H1 (cell line): ENCODE data around the gene SIK2. TPM values are rescaled to one million over a fixed set of nuclear protein-coding genes. Genes with fewer than 3 reads are reported as not detected.

Source experiments
- CTCF ChIA-PET: fragments of 300-600 bp; sonication (Branson Sonifier 250); formaldehyde crosslinking; loops from one replicate; lab custom pipeline; 2021; ENCODE audit not compliant: partially characterized antibody; lab: Charles Lee
- POLR2A ChIA-PET: fragments of 300-600 bp; sonication (Branson Sonifier 250); formaldehyde crosslinking; loops from one replicate; lab custom pipeline; 2021; ENCODE audit warnings: inconsistent platforms; ENCODE audit not compliant: partially characterized antibody; lab: Charles Lee
- DNase-seq, 2 experiments: peaks; one replicate each; pipeline versions ENCODE4 v3.0.0 to v3.0.0-alpha.2; 2010 to 2022; ENCODE audit warnings: low spot score in 2 of 2, low read depth in 1 of 2, mixed read lengths in 1 of 2
- FAIRE-seq: peaks from 2 replicates; lab custom pipeline; 2011; peaks lifted over from hg19 to GRCh38; lab: Jason Lieb, UNC
- H2AFZ ChIP-seq: 2 replicates; pipeline ENCODE4 v1.8.1; 2012; ENCODE audit warnings: low read length, inconsistent platforms
- H2AK5ac ChIP-seq: 2 replicates; pipeline ENCODE4 v1.6.1; 2013; ENCODE audit warnings: low read depth, low read length
- H2BK120ac ChIP-seq: replicated peaks from 2 replicates; pipeline ENCODE3; 2013; ENCODE audit warnings: low read depth, low read length, inconsistent platforms
- H2BK12ac ChIP-seq: 2 replicates; pipeline ENCODE4 v1.6.1; 2013; ENCODE audit warnings: low read depth, low read length
- H2BK15ac ChIP-seq: 2 replicates; pipeline ENCODE4 v1.6.1; 2013; ENCODE audit warnings: low read length
- H2BK20ac ChIP-seq: 2 replicates; pipeline ENCODE4 v1.6.1; 2013; ENCODE audit warnings: low read length
- H2BK5ac ChIP-seq: 2 replicates; pipeline ENCODE4 v1.6.1; 2013; ENCODE audit warnings: low read depth, low read length
- H3K14ac ChIP-seq: 2 replicates; pipeline ENCODE4 v1.6.1; 2013; ENCODE audit warnings: inconsistent platforms; ENCODE audit not compliant: insufficient read length
- H3K18ac ChIP-seq: 2 replicates; pipeline ENCODE4 v1.6.1; 2013; ENCODE audit warnings: low read length; ENCODE audit errors: extremely low read depth
- H3K23ac ChIP-seq: 2 replicates; pipeline ENCODE4 v1.6.1; 2013; ENCODE audit warnings: inconsistent platforms; ENCODE audit not compliant: insufficient read length
- H3K23me2 ChIP-seq: 2 replicates; pipeline ENCODE4 v1.6.1; 2013; ENCODE audit warnings: low read depth, low read length
- H3K27ac ChIP-seq: 2 replicates; pipeline ENCODE4 v1.6.1; 2011; ENCODE audit warnings: low read depth, low read length, inconsistent platforms
- H3K27me3 ChIP-seq, 4 experiments: replicated peaks in 1 of 4; 1 replicate in 1 of 4; 2 replicates in 3 of 4; pipeline versions ENCODE4 v1.6.1 to v1.8.1; 2011 to 2013; ENCODE audit warnings: low read length in 3 of 4, mild to moderate bottlenecking in 3 of 4, inconsistent platforms in 2 of 4, mixed read lengths in 2 of 4, moderate library complexity in 1 of 4; ENCODE audit not compliant: control insufficient read depth in 3 of 4, insufficient read depth in 3 of 4; ENCODE audit errors: extremely low read depth in 1 of 4
- H3K36me3 ChIP-seq, 4 experiments: 2 replicates each; pipeline versions ENCODE4 v1.6.1 to v1.8.1; 2011 to 2013; ENCODE audit warnings: mild to moderate bottlenecking in 4 of 4, low read length in 3 of 4, moderate library complexity in 2 of 4, control low read depth in 1 of 4, inconsistent platforms in 1 of 4; ENCODE audit not compliant: insufficient read depth in 4 of 4, control insufficient read depth in 2 of 4
- H3K4ac ChIP-seq: replicated peaks from 2 replicates; pipeline ENCODE3; 2013; ENCODE audit warnings: low read length, low read depth, mixed read lengths, inconsistent platforms; ENCODE audit not compliant: insufficient read length
- H3K4me1 ChIP-seq, 4 experiments: replicated peaks in 1 of 4; 1 replicate in 1 of 4; 2 replicates in 3 of 4; pipeline versions ENCODE4 v1.6.1 to v1.8.1; 2011 to 2013; ENCODE audit warnings: low read length in 3 of 4, inconsistent platforms in 2 of 4, mixed read lengths in 1 of 4; ENCODE audit not compliant: insufficient read depth in 4 of 4, control insufficient read depth in 3 of 4
- H3K4me2 ChIP-seq, 2 experiments: 2 replicates each; pipeline versions ENCODE4 v1.6.1 to v1.8.1; 2011 to 2013; ENCODE audit warnings: low read depth in 2 of 2, low read length in 2 of 2, control low read depth in 1 of 2, inconsistent platforms in 1 of 2, mild to moderate bottlenecking in 1 of 2; ENCODE audit not compliant: insufficient read depth in 1 of 2
- H3K4me3 ChIP-seq, 4 experiments: fragments of 200-600, 300-600 bp in 1 of 4; sonication (generic), shearing (Covaris generic), sonication (Bioruptor Twin) in 1 of 4; 2 replicates each; pipeline versions ENCODE4 v1.5.1 to v1.8.1; 2011 to 2016; ENCODE audit warnings: low read length in 4 of 4, low read depth in 3 of 4, control low read depth in 2 of 4, inconsistent platforms in 2 of 4, mild to moderate bottlenecking in 2 of 4, mixed read lengths in 1 of 4, moderate library complexity in 1 of 4; ENCODE audit not compliant: insufficient read depth in 2 of 4; ENCODE audit errors: extremely low read depth in 1 of 4
- H3K56ac ChIP-seq: replicated peaks from 2 replicates; pipeline ENCODE3; 2013; ENCODE audit warnings: low read depth, mild to moderate bottlenecking, mixed read lengths, low read length, inconsistent platforms; ENCODE audit not compliant: insufficient read length
- H3K79me1 ChIP-seq: 2 replicates; pipeline ENCODE4 v1.6.1; 2013; ENCODE audit warnings: low read depth, low read length, control low read depth
- H3K79me2 ChIP-seq, 2 experiments: 2 replicates each; pipeline versions ENCODE4 v1.6.1 to v1.8.1; 2012 to 2013; ENCODE audit warnings: low read length in 2 of 2, mild to moderate bottlenecking in 2 of 2, inconsistent platforms in 1 of 2; ENCODE audit not compliant: insufficient read depth in 2 of 2, control insufficient read depth in 1 of 2
- H3K9ac ChIP-seq, 4 experiments: replicated peaks in 1 of 4; 1 replicate in 1 of 4; 2 replicates in 3 of 4; pipeline versions ENCODE4 v1.6.1 to v1.8.1; 2011 to 2013; ENCODE audit warnings: low read depth in 3 of 4, low read length in 3 of 4, control low read depth in 2 of 4, mild to moderate bottlenecking in 2 of 4, moderate library complexity in 2 of 4, inconsistent platforms in 1 of 4; ENCODE audit errors: extremely low read depth in 1 of 4
- H3K9me3 ChIP-seq, 2 experiments: 2 replicates each; pipeline versions ENCODE4 v1.6.1 to v1.8.1; 2012 to 2013; ENCODE audit warnings: mild to moderate bottlenecking in 2 of 2, moderate library complexity in 2 of 2, control low read depth in 1 of 2, inconsistent platforms in 1 of 2, low read depth in 1 of 2, low read length in 1 of 2, mixed read lengths in 1 of 2; ENCODE audit not compliant: insufficient read depth in 2 of 2
- H4K20me1 ChIP-seq, 2 experiments: replicated peaks in 1 of 2; 2 replicates each; pipeline versions ENCODE3 to v1.8.1; 2011 to 2013; ENCODE audit warnings: inconsistent platforms in 2 of 2, low read length in 2 of 2, mild to moderate bottlenecking in 1 of 2; ENCODE audit not compliant: insufficient read depth in 2 of 2, control insufficient read depth in 1 of 2
- H4K5ac ChIP-seq: 2 replicates; pipeline ENCODE4 v1.6.1; 2013; ENCODE audit warnings: low read length, low read depth, mixed read lengths, inconsistent platforms; ENCODE audit not compliant: insufficient read length
- H4K8ac ChIP-seq: 2 replicates; pipeline ENCODE4 v1.8.0; 2013; ENCODE audit warnings: mild to moderate bottlenecking, moderate library complexity, low read length, inconsistent platforms; ENCODE audit not compliant: insufficient read depth; ENCODE audit errors: extremely low read depth
- H4K91ac ChIP-seq: replicated peaks from 2 replicates; pipeline ENCODE3; 2013; ENCODE audit warnings: low read length, mixed read lengths, inconsistent platforms; ENCODE audit not compliant: insufficient read length
- CBX5 ChIP-seq: fragments of 300-800, 300-1000 bp; sonication (generic); IDR thresholded peaks from 2 replicates; pipeline ENCODE4 v1.7.1; 2016; ENCODE audit warnings: antibody characterized with exemption, low read length, low read depth
- FOSL1 ChIP-seq: IDR thresholded peaks from 2 replicates; pipeline ENCODE4 v1.6.1; 2011; ENCODE audit warnings: mild to moderate bottlenecking, low read depth, low read length, moderate library complexity; ENCODE audit not compliant: insufficient read depth
- HDAC2 ChIP-seq, 2 experiments: fragments of 300-600 bp in 1 of 2; sonication (generic) in 1 of 2; IDR thresholded peaks; 2 replicates each; pipeline ENCODE4 v1.6.1; 2011 to 2012; ENCODE audit warnings: low read depth in 2 of 2, low read length in 2 of 2, mild to moderate bottlenecking in 2 of 2, moderate library complexity in 2 of 2, borderline replicate concordance in 1 of 2, inconsistent platforms in 1 of 2
- POLR2A ChIP-seq, 2 experiments: IDR thresholded peaks; 1 replicate in 1 of 2; 2 replicates in 1 of 2; pipeline ENCODE4 v1.6.1; 2011; ENCODE audit warnings: low read depth in 2 of 2, low read length in 2 of 2, mild to moderate bottlenecking in 2 of 2; ENCODE audit errors: control extremely low read depth in 1 of 2
- RXRA ChIP-seq: IDR thresholded peaks from 2 replicates; pipeline ENCODE4 v1.6.1; 2011; ENCODE audit warnings: low read depth, mild to moderate bottlenecking, low read length, moderate library complexity; ENCODE audit not compliant: insufficient read depth
- YY1 ChIP-seq: IDR thresholded peaks from 2 replicates; pipeline ENCODE4 v1.6.1; 2011; ENCODE audit warnings: low read depth, mild to moderate bottlenecking, low read length
- WGBS, 2 experiments: shearing (Covaris generic) in 1 of 2; methylation state at CpG; one replicate each; pipeline versions ENCODE4 v1.1.6 to v1.1.7; 2013 to 2015; ENCODE audit warnings: low lambda C conversion rate in 2 of 2, mixed read lengths in 2 of 2, inconsistent platforms in 1 of 2, low coverage in 1 of 2, missing lambda C conversion rate in 1 of 2; ENCODE audit not compliant: insufficient replicate concordance in 2 of 2, insufficient coverage in 1 of 2, insufficient read length in 1 of 2; ENCODE audit errors: extremely low coverage in 1 of 2, missing lambda C conversion rate in 1 of 2; 5-methylcytosine and 5-hydroxymethylcytosine counted together
- polyA plus RNA-seq, 7 experiments: library from polyadenylated mRNA; depleted of rRNA in 3 of 7; stranded (reverse) in 5 of 7; unstranded in 2 of 7; fragments of >200 nt in 5 of 7; fragments of 200-250 nt in 2 of 7; gene quantifications; 1 replicate in 5 of 7; 2 replicates in 1 of 7; 4 replicates in 1 of 7; pipeline versions ENCODE4 v1.2.1 to v1.2.3, GENCODE V29; 2011 to 2013; ENCODE audit warnings: missing spikeins in 2 of 7, mixed read lengths in 2 of 7
- total RNA-seq: library from RNA; stranded (reverse); fragmentation: NEBNext Ultra II Directional; extraction: Animal tissue kit (Norgen Biotek cat#: 25700); gene quantifications from 2 replicates; pipeline ENCODE4 v1.2.1, GENCODE V29; 2021
- TF ChIP-seq, protein P1 (sequence below), 3 experiments: IDR thresholded peaks; 1 replicate in 2 of 3; 2 replicates in 1 of 3; pipeline versions ENCODE4 v1.5.1 to v1.6.1; 2011; ENCODE audit warnings: low read length in 3 of 3, mild to moderate bottlenecking in 3 of 3, inconsistent platforms in 2 of 3, low read depth in 1 of 3, moderate library complexity in 1 of 3; ENCODE audit not compliant: insufficient read depth in 1 of 3; ENCODE audit errors: control extremely low read depth in 1 of 3
- TF ChIP-seq, protein P2 (sequence below): IDR thresholded peaks from 2 replicates; pipeline ENCODE4 v1.6.1; 2011; ENCODE audit warnings: low read length, improper control_type of control experiment
- TF ChIP-seq, protein P3 (sequence below): IDR thresholded peaks from 2 replicates; pipeline ENCODE4 v1.6.1; 2012; ENCODE audit warnings: inconsistent platforms

SIK2 gene
- total and polyA plus RNA-seq, 2 of the 8 experiments (the other 6 are each of a cell fraction or from before 2014, with no cell fraction given): 8.8 to 11.2 TPM

DNA sequence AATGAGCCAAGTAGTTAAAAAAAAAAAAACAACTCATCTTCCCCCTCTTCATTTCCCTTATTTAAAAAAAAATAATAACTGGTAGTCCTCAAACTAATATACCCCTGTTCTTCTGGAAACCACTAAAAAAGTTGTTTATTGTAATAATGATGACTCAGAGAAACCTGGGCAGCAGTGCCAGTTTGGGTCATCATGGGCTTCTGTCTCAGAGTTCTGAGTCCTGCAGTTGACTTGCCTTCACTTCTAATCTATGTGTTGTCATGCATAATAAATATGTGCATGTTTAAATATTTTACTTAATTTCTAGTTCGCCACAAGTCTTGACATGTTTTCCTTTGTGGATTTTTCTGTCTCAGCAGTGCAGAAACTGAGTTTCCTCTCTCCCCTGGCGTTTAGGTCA lies 117.1 kb downstream of the SIK2 start:
- 93% methylated on average over 2 of the region's 2 CpGs; no CpG with 5 or more reads in 1 of the 2 experiments for WGBS, 2 experiments
- CTCF ChIA-PET: interaction anchor here (2.2 to 3.4 kb wide), 2 partner anchors 8 to 17 kb away, joined by 6 to 11 read pairs; no protein-coding TSS in a partner anchor
- FAIRE-seq (no peak), DNase-seq (no peak)
- POLR2A ChIA-PET: interaction anchor here (0.5 to 0.8 kb wide), 3 partner anchors 15 to 76 kb away, joined by 3 to 5 read pairs (median 3); no protein-coding TSS in a partner anchor
- Histone ChIP-seq H2BK15ac (no peak overlapping the region), H2AK5ac (no peak overlapping the region), H3K4me1 (peaks cover 4 to 9% (median 5%) of the 10 kb centered on the region in 4 experiments; a peak in 5 of 7 replicates), H3K23ac (no peak overlapping the region), H3K9me3 (no peaks in the 10 kb centered on the region), H3K79me2 (no peaks in the 10 kb centered on the region), H4K20me1 (peaks cover 0 to 4% of the 10 kb centered on the region in 2 experiments), H3K4me3 (no peak overlapping the region), H4K5ac (no peak overlapping the region), H2BK5ac (no peak overlapping the region), H3K36me3 (peaks cover 0 to 27% (median 4%) of the 10 kb centered on the region in 4 experiments; a peak in 4 of 8 replicates), H3K56ac (no peak overlapping the region), H3K27me3 (no peaks in the 10 kb centered on the region), H2BK12ac (no peak overlapping the region), H3K23me2 (no peaks in the 10 kb centered on the region), H3K4ac (no peak overlapping the region), H3K27ac (no peak overlapping the region), H4K91ac (no peak overlapping the region), H3K79me1 (no peaks in the 10 kb centered on the region), H2BK120ac (no peak overlapping the region), H2AFZ (no peak overlapping the region), H4K8ac (no peak overlapping the region), H3K9ac (no peak overlapping the region), H3K18ac (no peak overlapping the region), H3K14ac (no peak overlapping the region), H3K4me2 (no peak overlapping the region), H2BK20ac (no peak overlapping the region)
- TF ChIP-seq POLR2A (IDR thresholded peaks at IDR 0.05; ENCODE audit: control extremely low read depth in 1 of 2, low read depth in 2 of 2, low read length in 2 of 2): no peak
- TF ChIP-seq, protein P1, sequence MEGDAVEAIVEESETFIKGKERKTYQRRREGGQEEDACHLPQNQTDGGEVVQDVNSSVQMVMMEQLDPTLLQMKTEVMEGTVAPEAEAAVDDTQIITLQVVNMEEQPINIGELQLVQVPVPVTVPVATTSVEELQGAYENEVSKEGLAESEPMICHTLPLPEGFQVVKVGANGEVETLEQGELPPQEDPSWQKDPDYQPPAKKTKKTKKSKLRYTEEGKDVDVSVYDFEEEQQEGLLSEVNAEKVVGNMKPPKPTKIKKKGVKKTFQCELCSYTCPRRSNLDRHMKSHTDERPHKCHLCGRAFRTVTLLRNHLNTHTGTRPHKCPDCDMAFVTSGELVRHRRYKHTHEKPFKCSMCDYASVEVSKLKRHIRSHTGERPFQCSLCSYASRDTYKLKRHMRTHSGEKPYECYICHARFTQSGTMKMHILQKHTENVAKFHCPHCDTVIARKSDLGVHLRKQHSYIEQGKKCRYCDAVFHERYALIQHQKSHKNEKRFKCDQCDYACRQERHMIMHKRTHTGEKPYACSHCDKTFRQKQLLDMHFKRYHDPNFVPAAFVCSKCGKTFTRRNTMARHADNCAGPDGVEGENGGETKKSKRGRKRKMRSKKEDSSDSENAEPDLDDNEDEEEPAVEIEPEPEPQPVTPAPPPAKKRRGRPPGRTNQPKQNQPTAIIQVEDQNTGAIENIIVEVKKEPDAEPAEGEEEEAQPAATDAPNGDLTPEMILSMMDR (IDR thresholded peaks at IDR 0.05; ENCODE audit: control extremely low read depth in 1 of 3, insufficient read depth in 1 of 3, low read depth in 1 of 3, low read length in 3 of 3): no peak
- TF ChIP-seq YY1: no peak
- no peak for TF ChIP-seq RXRA
- no peak for TF ChIP-seq HDAC2 (IDR thresholded peaks at IDR 0.05; ENCODE audit: borderline replicate concordance in 1 of 2, low read depth in 2 of 2, low read length in 2 of 2)
- TF ChIP-seq, protein P2, sequence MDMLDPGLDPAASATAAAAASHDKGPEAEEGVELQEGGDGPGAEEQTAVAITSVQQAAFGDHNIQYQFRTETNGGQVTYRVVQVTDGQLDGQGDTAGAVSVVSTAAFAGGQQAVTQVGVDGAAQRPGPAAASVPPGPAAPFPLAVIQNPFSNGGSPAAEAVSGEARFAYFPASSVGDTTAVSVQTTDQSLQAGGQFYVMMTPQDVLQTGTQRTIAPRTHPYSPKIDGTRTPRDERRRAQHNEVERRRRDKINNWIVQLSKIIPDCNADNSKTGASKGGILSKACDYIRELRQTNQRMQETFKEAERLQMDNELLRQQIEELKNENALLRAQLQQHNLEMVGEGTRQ: no peak
- TF ChIP-seq CBX5: no peak
- TF ChIP-seq FOSL1: no peak
- TF ChIP-seq, protein P3, sequence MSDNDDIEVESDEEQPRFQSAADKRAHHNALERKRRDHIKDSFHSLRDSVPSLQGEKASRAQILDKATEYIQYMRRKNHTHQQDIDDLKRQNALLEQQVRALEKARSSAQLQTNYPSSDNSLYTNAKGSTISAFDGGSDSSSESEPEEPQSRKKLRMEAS: no peak
